ENCODE measurements around the gene FAT1. TPM values are rescaled to one million over a fixed set of nuclear protein-coding genes. Genes with fewer than 3 reads are reported as not detected.

Gene FAT1
- total RNA-seq, 4 donors from 2014 or later = 73.1 to 95.6 (median 76.5) TPM

GRCh38 chr4:186734251-186734650, 10.6 kb upstream of the FAT1 start:
- TF ChIP-seq CTCF (IDR thresholded peaks at IDR 0.05) (no peak), POLR2A (IDR thresholded peaks at IDR 0.05) (no peak)
- Histone ChIP-seq H3K4me3 (replicated peaks in 1 of 3) (no peak overlapping the region), H3K9me3 (no peaks in the 10 kb centered on the region), H3K36me3 (no peaks in the 10 kb centered on the region), H3K27me3 (no peaks in the 10 kb centered on the region), H3K27ac (no peak overlapping the region), H3K4me1 (no peaks in the 10 kb centered on the region)
- 83 to 89% methylated on average over 7 of the region's 7 CpGs for WGBS, 2 donors
- intact Hi-C loops (cut with DNase I) = no loop called here
- DNase-seq = no peak

GRCh38 chr4:186733778-186734177, 10.1 kb upstream of the FAT1 start:
- Histone ChIP-seq H3K4me1 (no peaks in the 10 kb centered on the region), H3K4me3 (replicated peaks in 1 of 3) (no peak overlapping the region), H3K9me3 (no peaks in the 10 kb centered on the region), H3K27ac (no peak overlapping the region), H3K36me3 (no peaks in the 10 kb centered on the region), H3K27me3 (no peaks in the 10 kb centered on the region)
- intact Hi-C loops (cut with DNase I) = no loop called here
- no peak for TF ChIP-seq CTCF (IDR thresholded peaks at IDR 0.05)
- TF ChIP-seq POLR2A (IDR thresholded peaks at IDR 0.05) = no peak
- WGBS, 2 donors = 50 to 53% methylated on average over 4 of the region's 4 CpGs
- DNase-seq = no peak

GRCh38 chr4:186730621-186731020, 7.0 kb upstream of the FAT1 start:
- DNase-seq = no peak
- no peaks in the 10 kb centered on the region for H3K36me3 ChIP-seq
- H3K4me1 ChIP-seq = peaks cover 0 to 4% of the 10 kb centered on the region in 2 donors
- no peaks in the 10 kb centered on the region for H3K27me3 ChIP-seq
- 92 to 93% methylated on average over 5 of the region's 5 CpGs for WGBS, 2 donors
- H3K9me3 ChIP-seq = no peaks in the 10 kb centered on the region
- H3K27ac ChIP-seq = no peak overlapping the region
- intact Hi-C loops (cut with DNase I) = no loop called here
- TF ChIP-seq POLR2A (IDR thresholded peaks at IDR 0.05) = no peak
- TF ChIP-seq CTCF (IDR thresholded peaks at IDR 0.05) = no peak
- H3K4me3 ChIP-seq (replicated peaks in 1 of 3) = no peak overlapping the region

- H3K27me3 ChIP-seq = no peaks in the 10 kb centered on the region
- no peak for TF ChIP-seq POLR2A (IDR thresholded peaks at IDR 0.05)
- TF ChIP-seq CTCF (IDR thresholded peaks at IDR 0.05) = no peak
- 87 to 91% methylated on average over 1 of the region's 1 CpG for WGBS, 2 donors
Observed at GRCh38 chr4:186729856-186730255, 6.2 kb upstream of the FAT1 start.

GRCh38 chr4:186728631-186729271, 5.1 kb upstream of the FAT1 start:
- H3K27ac ChIP-seq = no peak overlapping the region
- WGBS, 2 donors = 78 to 80% methylated on average over 4 of the region's 4 CpGs
- no peak for DNase-seq

More at GRCh38 chr4:186729856-186730255, 6.2 kb upstream of the FAT1 start:
- DNase-seq = no peak
- H3K27ac ChIP-seq = no peak overlapping the region
- H3K4me3 ChIP-seq (replicated peaks in 1 of 3) = no peak overlapping the region
- H3K9me3 ChIP-seq = no peaks in the 10 kb centered on the region
- H3K36me3 ChIP-seq = no peaks in the 10 kb centered on the region
- H3K4me1 ChIP-seq = peaks cover 0 to 4% of the 10 kb centered on the region in 2 donors
- intact Hi-C loops (cut with DNase I) = no loop called here

More at GRCh38 chr4:186728631-186729271, 5.1 kb upstream of the FAT1 start:
- no peaks in the 10 kb centered on the region for H3K36me3 ChIP-seq
- no peaks in the 10 kb centered on the region for H3K9me3 ChIP-seq
- H3K4me3 ChIP-seq (replicated peaks in 1 of 3) = no peak overlapping the region
- intact Hi-C loops (cut with DNase I) = no loop called here
- peaks cover 0 to 4% of the 10 kb centered on the region in 2 donors for H3K4me1 ChIP-seq
- TF ChIP-seq CTCF (IDR thresholded peaks at IDR 0.05) = no peak
- TF ChIP-seq POLR2A (IDR thresholded peaks at IDR 0.05) = no peak
- H3K27me3 ChIP-seq = no peaks in the 10 kb centered on the region

Data from thyroid gland (tissue), 4 donors.